GM12892 (cell line): Measurements from ENCODE around the gene KRTAP4-2.

ENCODE experiments used
- POLR2A ChIP-seq: IDR thresholded peaks from 2 replicates; pipeline ENCODE4 v1.6.1; 2011; ENCODE audit warnings: low read depth, low read length, control low read depth
- POLR2AphosphoS5 ChIP-seq: IDR thresholded peaks from 2 replicates; pipeline ENCODE4 v1.6.1; 2011; ENCODE audit warnings: low read depth, low read length, control low read depth
- TAF1 ChIP-seq: IDR thresholded peaks from 2 replicates; pipeline ENCODE4 v1.6.1; 2011; ENCODE audit warnings: low read depth, mild to moderate bottlenecking, control low read depth, low read length, borderline replicate concordance

DNA sequence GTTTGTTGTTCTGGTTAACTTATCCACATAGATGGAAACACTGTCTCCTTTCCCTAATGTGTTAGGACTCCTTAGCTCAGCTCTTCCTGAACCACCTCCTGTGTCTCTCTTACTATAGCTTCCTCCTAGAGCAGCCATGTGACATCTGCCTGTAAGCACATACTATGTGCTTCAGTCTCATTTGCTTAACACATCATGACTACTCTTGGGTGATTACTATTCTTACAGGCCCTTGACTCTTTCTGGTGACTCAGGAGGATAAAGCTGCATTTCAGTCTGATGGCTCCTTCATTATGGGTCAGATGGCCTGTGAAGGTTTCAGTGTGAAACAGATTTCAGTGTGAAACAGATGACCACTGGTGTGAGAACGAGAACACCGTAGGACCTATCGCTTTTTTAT is 320 bp upstream of the KRTAP4-2 start:
- TF ChIP-seq POLR2AphosphoS5 (no peak), POLR2A (no peak), TAF1 (no peak)
